GM12875 (cell line): ENCODE measurements around the gene GANC.

Experiments
- H3K4me3 ChIP-seq: one replicate; pipeline ENCODE4 v1.5.1; 2011; ENCODE audit warnings: low read depth, low read length, control low read depth
- TF ChIP-seq, protein P1 (sequence below): IDR thresholded peaks from 2 replicates; pipeline ENCODE4 v1.5.1; 2011; ENCODE audit warnings: low read depth, mild to moderate bottlenecking, control low read depth, inconsistent platforms, low read length, moderate library complexity, borderline replicate concordance; ENCODE audit not compliant: insufficient read depth

The GANC gene

DNA sequence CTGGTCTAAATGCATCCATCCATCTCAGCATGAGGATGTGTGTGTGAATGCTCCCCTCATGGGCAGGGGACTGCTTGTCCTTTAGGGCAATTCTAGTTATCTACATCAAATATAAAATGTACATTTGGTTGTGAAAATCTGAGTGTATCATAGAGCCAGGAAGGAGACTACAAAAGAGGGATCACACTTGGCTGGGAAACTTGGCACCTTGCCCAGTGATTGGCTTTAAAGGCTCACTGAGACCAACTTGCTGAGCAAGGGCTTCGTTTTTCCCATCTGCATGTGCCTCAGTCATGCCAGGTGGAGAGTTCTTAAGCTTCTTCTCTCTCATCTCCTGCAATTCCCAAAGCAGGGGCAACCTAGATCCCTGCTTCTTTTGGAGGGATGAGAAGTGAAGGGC, 91.5 kb downstream of the GANC start:
- TF ChIP-seq, protein P1, sequence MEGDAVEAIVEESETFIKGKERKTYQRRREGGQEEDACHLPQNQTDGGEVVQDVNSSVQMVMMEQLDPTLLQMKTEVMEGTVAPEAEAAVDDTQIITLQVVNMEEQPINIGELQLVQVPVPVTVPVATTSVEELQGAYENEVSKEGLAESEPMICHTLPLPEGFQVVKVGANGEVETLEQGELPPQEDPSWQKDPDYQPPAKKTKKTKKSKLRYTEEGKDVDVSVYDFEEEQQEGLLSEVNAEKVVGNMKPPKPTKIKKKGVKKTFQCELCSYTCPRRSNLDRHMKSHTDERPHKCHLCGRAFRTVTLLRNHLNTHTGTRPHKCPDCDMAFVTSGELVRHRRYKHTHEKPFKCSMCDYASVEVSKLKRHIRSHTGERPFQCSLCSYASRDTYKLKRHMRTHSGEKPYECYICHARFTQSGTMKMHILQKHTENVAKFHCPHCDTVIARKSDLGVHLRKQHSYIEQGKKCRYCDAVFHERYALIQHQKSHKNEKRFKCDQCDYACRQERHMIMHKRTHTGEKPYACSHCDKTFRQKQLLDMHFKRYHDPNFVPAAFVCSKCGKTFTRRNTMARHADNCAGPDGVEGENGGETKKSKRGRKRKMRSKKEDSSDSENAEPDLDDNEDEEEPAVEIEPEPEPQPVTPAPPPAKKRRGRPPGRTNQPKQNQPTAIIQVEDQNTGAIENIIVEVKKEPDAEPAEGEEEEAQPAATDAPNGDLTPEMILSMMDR: no peak

DNA sequence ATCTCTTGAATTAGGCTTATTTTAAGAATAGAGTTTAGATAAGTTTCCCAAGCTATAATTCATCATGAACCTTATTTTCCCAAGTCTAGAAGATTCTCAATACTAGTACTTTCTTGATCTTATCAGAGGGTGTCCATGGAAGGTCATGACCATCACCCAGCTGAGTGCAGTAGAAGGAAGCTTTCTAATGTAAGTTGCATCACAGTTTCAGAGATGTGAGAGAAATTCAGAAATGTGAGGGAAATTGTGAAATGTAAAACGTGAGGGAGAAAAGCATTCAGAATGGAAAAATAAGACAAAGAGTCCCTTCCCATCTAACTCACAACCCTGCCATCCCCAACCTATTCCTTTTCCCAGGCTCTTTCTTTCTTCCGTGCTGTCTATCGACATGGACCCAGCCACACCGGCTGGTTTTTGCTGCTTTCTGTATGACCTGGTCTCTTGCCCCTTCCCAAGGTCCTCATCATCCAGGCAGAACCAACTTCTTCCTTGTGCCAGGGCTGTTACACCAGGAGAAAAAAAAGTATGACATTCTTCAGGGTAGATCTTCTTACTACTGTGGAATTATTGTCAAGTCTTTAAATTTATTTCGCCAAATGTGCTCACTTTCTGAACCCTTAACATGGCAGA, 93.0 kb downstream of the GANC start:
- no peak overlapping the region for H3K4me3 ChIP-seq
- TF ChIP-seq, protein P1: no peak

More for the DNA sequence above, 91.5 kb downstream of the GANC start:
- no peak overlapping the region for H3K4me3 ChIP-seq

DNA sequence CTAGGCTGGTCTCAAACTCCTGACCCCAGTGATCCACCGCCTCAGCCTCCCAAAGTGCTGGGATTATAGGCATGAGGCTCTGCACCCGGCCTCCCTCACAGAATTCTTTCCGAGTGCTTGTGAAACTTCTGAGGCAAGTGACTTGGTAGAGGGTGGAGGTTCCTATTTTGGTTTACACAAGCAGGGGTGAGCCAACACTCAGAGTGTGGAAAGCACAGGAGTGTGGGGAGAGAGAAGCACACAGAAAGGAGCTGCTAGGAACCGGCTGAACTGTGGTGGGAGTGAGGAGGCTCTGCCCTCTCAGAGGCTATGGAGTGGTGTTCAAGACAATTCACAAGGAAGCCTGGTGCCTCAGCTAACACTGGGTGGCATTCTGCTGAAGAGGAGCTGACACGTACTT, 94.0 kb downstream of the GANC start:
- TF ChIP-seq, protein P1: no peak

DNA sequence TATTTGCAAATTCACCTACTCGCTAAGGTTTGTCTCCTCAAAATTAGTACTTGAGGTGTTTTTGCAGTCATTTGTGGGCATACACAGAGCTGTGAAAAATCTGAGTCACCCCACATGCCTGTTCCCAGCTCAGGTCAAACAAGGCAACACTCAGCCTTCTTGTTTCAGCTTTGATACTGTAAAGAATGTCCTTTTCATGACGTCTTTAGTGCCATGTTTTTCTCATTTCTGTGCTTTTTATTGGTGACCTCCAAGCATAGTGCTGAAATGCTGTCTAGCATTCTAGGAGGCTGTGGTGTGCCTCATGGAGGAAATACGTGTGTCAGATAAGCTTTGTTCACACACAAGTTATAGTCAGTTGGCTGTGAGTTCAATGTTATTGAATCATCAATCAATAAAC, 95.1 kb downstream of the GANC start:
- TF ChIP-seq, protein P1: no peak
- no peak overlapping the region for H3K4me3 ChIP-seq

More for the DNA sequence above, 94.0 kb downstream of the GANC start:
- H3K4me3 ChIP-seq: no peak overlapping the region

DNA sequence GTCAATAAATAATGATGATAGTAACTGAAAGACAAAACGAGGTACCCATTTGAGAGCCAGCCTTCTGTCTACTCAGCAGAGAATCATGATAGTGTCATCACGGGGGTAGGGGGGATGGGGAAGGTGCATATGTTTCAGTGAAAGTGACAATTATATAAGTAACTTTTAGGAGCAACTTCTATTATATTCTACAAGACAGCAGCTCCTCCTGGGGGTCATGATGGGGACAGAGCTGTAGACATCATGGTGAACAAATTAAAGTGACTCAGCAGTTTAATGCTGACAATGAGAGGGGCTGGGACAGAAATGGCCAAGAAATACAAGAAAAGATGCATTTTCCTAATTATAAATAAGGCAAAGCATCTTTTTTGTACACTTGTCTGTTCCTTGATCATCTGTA, 98.1 kb downstream of the GANC start:
- H3K4me3 ChIP-seq: no peak overlapping the region
- TF ChIP-seq, protein P1: no peak

DNA sequence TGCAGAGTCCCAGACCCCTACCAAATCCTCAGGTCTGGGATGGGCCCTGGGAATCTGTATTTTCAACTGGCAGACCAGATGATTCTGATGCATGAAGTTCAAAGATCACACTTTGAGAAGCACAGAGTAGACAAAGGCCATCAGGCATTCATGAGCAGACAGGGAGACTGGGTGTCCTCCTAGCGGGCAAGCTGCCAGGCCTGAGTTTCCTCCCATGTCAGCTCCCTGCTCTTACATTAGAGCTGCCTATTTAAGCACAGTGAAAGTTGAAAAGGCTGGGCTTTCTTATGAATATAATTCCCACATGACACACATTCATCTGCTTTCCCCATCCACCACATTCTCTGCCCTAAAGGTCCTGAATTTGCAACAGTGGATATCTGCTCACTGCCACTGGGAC, 100.3 kb downstream of the GANC start:
- H3K4me3 ChIP-seq: no peak overlapping the region
- TF ChIP-seq, protein P1: no peak

DNA sequence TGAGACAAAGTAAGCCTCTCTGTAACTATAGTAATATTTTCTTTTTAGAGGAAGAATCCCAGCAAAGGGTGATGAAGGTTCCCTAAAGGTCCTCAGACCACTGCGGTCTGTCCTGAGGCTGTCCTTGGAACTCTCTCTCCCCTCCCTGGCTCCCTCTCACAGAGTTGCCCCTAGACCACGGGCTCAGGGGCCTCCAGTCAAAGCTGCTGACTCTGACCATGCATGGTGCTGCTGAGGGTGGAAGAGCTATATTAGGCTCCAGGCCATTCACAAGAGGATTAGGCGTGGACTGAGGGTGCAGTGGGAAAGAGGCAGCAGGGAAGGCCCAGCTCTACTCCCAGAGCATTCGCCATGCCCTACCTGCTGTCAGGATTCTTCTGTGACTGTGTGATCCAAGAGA, 100.9 kb downstream of the GANC start:
- no peak overlapping the region for H3K4me3 ChIP-seq
- TF ChIP-seq, protein P1: no peak
